ENCODE results near the gene CMTM7.
A peak's percentile ranks its signal among the peaks of the same experiment; 100 is the strongest.

CMTM7 gene

DNA sequence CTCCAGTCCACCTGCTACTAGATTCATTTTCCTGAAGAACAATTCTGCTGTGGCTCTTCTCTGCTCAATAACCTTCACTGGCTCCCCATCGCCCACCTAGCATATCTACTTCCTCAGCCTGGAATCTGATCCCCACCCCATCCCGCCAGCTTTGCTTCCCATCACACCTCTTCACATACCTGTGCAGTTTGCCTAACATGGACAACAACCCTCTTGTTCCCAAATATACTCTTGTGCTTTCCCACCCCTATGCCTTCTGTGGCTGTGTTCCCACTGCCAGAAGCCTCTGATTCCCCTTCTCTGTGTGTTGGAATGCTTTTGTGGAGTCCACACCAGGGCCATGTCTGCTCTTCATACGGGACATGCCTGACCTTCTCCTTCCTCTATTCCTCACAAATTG, 29.5 kb downstream of the CMTM7 start:
- TF ChIP-seq, protein P1, sequence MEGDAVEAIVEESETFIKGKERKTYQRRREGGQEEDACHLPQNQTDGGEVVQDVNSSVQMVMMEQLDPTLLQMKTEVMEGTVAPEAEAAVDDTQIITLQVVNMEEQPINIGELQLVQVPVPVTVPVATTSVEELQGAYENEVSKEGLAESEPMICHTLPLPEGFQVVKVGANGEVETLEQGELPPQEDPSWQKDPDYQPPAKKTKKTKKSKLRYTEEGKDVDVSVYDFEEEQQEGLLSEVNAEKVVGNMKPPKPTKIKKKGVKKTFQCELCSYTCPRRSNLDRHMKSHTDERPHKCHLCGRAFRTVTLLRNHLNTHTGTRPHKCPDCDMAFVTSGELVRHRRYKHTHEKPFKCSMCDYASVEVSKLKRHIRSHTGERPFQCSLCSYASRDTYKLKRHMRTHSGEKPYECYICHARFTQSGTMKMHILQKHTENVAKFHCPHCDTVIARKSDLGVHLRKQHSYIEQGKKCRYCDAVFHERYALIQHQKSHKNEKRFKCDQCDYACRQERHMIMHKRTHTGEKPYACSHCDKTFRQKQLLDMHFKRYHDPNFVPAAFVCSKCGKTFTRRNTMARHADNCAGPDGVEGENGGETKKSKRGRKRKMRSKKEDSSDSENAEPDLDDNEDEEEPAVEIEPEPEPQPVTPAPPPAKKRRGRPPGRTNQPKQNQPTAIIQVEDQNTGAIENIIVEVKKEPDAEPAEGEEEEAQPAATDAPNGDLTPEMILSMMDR (conservative IDR thresholded peaks at IDR 0.05; ENCODE audit: low read depth), result no peak
- CTCF ChIA-PET, result interaction anchor here (0.9 kb wide), 1 partner anchor 9 kb away, joined by 4 read pairs; no protein-coding TSS in a partner anchor
- H3K27ac ChIP-seq, result peak overlapping the region; percentile 70
- POLR2A ChIA-PET (ENCODE audit: low non-redundant PET), result no interaction called here
- DNase-seq (ENCODE audit: low spot score), result no peak

DNA sequence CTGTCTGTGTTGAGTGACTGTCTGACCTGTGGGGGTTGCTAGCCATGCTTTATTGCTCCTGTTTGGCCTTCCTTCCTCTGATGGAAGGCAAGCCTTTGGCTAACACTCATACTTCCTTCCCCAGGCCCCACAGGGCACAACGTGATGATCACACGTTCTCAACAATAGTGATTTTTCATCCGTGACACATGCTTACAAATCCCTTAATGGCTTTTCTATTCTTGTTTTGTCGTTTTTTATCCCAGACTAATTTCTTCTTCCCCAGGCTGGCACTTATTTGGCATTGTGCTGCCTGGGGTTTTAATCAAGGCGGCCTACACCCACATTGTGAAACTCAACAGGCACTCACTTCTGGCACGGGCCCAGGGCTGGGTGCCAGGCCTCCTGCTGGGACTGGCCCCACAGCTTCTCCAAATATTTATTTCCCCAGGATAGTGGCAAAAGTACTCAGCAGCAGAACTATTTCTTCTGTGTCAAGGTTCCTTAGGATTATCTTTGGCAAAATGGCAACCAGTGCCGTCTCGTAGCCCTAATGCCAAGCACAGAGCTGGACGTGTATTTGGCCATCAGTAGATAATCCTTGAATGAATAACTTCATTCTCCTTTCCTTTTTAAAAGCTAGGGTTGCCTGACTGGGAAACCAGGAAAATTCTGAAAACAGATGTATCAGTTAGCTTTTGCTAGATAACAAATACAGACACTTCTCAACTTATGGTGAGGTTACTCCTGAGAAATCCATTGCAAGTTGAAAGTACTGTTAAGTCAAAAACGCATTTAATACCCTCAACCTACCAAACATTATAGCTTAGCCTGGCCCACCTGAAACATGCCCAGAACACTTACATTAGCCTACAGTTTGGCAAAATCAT, 30.6 kb downstream of the CMTM7 start:
- TF ChIP-seq, protein P1 (conservative IDR thresholded peaks at IDR 0.05; ENCODE audit: low read depth), result no peak
- CTCF ChIA-PET, result interaction anchor here (0.6 kb wide), 1 partner anchor 10 kb away, joined by 3 read pairs; no protein-coding TSS in a partner anchor
- POLR2A ChIA-PET (ENCODE audit: low non-redundant PET), result no interaction called here
- peak; percentile 84 for DNase-seq (ENCODE audit: low spot score)
- H3K27ac ChIP-seq, result peak overlapping the region; percentile 70

DNA sequence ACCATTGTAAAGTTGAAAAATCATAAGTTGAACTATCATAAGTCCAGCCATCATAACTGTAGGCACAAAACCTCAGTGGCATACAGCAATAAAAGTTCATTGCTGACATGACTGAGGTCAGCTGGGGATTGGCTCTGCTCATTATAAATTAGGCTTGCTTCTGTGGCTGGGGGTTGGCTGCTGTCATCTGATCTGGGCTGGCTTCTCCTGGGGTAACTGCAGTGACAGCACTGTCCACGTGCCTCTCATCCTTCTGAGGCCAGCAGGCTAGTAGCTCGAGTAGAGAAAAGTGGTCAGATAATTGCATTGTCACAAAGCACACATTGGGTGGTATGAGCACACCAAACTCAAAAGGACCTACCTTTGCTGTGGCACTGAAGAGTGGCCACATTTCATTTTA, 31.3 kb downstream of the CMTM7 start:
- no peak for DNase-seq (ENCODE audit: low spot score)
- POLR2A ChIA-PET (ENCODE audit: low non-redundant PET), result no interaction called here

DNA sequence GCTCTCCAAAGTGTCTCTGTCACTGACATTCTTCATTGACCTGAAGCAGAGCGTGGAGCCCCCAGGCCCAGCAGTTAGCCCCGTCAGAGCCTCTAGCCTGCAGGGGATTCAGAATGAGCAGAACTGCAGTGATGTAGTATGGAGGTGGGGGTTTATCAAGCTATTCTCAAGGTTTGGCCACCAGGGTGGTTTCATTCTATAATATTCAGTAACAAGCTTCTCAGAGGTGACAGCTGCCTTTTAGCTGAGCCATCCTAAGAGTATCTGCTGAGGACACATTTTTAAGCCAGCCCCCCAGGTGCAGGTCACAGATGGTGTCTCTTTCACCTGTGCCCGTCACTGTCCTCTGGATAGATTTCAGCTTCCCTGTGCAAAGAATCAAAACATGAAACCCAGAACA, 31.9 kb downstream of the CMTM7 start:
- DNase-seq (ENCODE audit: low spot score), result no peak
- TF ChIP-seq, protein P1 (conservative IDR thresholded peaks at IDR 0.05; ENCODE audit: low read depth), result no peak
- no peak overlapping the region for H3K27ac ChIP-seq
- ChIA-PET CTCF (no interaction called here), POLR2A (ENCODE audit: low non-redundant PET) (no interaction called here)

More for the DNA sequence above, 31.3 kb downstream of the CMTM7 start:
- TF ChIP-seq, protein P1 (conservative IDR thresholded peaks at IDR 0.05; ENCODE audit: low read depth), result no peak
- peak overlapping the region; percentile 27; the same call in 1 of the 2 replicates for H3K27ac ChIP-seq
- CTCF ChIA-PET, result no interaction called here

GRCh38 chr3:32423956-32424557, 32.4 kb downstream of the CMTM7 start:
- no peak for DNase-seq (ENCODE audit: low spot score)
- ChIA-PET POLR2A (ENCODE audit: low non-redundant PET) (no interaction called here), CTCF (no interaction called here)
- no peak overlapping the region for H3K27ac ChIP-seq
- TF ChIP-seq, protein P1 (conservative IDR thresholded peaks at IDR 0.05; ENCODE audit: low read depth), result no peak

- ChIA-PET POLR2A (ENCODE audit: low non-redundant PET) (no interaction called here), CTCF (no interaction called here)
- H3K27ac ChIP-seq, result no peak overlapping the region
- no peak for DNase-seq (ENCODE audit: low spot score)
- TF ChIP-seq, protein P1 (conservative IDR thresholded peaks at IDR 0.05; ENCODE audit: low read depth), result no peak
Measured at GRCh38 chr3:32424581-32425250, 33.1 kb downstream of the CMTM7 start.

All from RWPE1 (cell line).